ENCODE results near the gene OR4D10. TPM values are rescaled to one million over a fixed set of nuclear protein-coding genes. Genes with fewer than 3 reads are reported as not detected.
"Not testable (repeated sequence)": the region's sequence is repeated elsewhere in the genome, so short reads cannot be mapped to it uniquely, and the experiment has no call there.

Gene OR4D10
- total RNA-seq, 1 donor from 2014 or later, result not detected

DNA sequence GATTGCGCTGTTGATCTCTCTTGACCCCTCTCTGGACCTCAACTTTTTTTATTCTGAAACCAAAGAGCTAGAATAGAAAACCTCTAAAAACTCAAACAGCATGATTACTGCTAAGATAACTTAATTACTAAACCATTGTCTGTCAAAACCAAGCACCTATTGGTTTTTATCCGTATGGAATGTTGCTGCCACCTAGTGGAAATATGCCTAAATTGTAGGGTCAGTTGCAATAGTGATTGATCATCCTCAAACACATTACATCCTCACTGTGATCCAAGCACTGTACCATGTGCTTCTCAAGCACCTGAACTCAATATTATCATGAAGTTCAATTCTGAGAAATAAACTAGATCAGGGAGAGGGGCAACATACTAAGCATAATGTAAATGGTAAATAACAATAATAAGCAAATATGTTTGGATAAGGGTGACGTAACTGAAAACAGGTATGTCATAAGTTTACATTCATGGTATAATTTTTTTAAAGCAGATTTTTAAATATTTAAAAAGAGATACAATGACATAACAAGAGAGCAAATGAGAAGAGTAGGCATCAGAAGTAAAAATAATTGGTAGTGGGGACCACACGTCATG lies 43.1 kb upstream of the OR4D10 start:
- TF ChIP-seq POLR2A (IDR thresholded peaks at IDR 0.05), result no peak
- TF ChIP-seq, protein P1, sequence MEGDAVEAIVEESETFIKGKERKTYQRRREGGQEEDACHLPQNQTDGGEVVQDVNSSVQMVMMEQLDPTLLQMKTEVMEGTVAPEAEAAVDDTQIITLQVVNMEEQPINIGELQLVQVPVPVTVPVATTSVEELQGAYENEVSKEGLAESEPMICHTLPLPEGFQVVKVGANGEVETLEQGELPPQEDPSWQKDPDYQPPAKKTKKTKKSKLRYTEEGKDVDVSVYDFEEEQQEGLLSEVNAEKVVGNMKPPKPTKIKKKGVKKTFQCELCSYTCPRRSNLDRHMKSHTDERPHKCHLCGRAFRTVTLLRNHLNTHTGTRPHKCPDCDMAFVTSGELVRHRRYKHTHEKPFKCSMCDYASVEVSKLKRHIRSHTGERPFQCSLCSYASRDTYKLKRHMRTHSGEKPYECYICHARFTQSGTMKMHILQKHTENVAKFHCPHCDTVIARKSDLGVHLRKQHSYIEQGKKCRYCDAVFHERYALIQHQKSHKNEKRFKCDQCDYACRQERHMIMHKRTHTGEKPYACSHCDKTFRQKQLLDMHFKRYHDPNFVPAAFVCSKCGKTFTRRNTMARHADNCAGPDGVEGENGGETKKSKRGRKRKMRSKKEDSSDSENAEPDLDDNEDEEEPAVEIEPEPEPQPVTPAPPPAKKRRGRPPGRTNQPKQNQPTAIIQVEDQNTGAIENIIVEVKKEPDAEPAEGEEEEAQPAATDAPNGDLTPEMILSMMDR (IDR thresholded peaks at IDR 0.05), result peak in 2 of 3 experiments; percentile 4 to 30
- Histone ChIP-seq H3K4me1 (no peaks in the 10 kb centered on the region), H3K9me3 (no peaks in the 10 kb centered on the region), H3K27me3 (no peaks in the 10 kb centered on the region), H3K27ac (no peak overlapping the region), H3K36me3 (no peaks in the 10 kb centered on the region), H3K4me3 (no peak overlapping the region)
- intact Hi-C loops (cut with DNase I), result no loop called here
- DNase-seq (ENCODE audit: extremely low spot score in 2 of 2), result no peak

DNA sequence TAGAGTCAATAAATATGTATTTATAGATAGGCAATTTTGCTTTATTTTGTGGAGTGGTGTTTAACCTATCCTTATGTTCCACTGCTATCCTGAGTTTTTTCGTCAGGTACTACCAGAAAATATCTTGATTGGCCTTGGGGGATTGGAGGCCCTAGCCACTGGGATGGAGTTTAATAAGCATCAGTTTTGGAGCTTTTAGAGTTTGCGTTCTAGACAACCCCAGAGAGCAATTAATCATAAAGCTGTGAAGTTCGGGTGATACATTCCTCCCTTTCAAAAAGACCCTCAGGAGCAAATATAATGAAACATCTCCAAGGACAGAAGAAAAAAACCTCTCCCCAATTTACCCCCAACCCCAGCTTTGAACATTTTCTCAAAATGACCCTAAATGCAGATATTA lies 36.9 kb upstream of the OR4D10 start, which contains the start of gene OR5A1:
Gene OR5A1 (plus strand): TSS at position 301 of the 400 bp plus-strand sequence. CDS start 6,700 bp downstream, outside the sequence.
- Histone ChIP-seq H3K36me3 (no peaks in the 10 kb centered on the region), H3K4me3 (no peak within 1 kb of the TSS), H3K27ac (no peak within 1 kb of the TSS), H3K4me1 (no peaks in the 10 kb centered on the region), H3K27me3 (no peaks in the 10 kb centered on the region), H3K9me3 (no peaks in the 10 kb centered on the region)
- no peak for DNase-seq (ENCODE audit: extremely low spot score in 2 of 2)
- TF ChIP-seq POLR2AphosphoS5 (IDR thresholded peaks at IDR 0.05; ENCODE audit: insufficient read depth in 1 of 2, low read depth in 1 of 2), result no peak
- TF ChIP-seq, protein P1 (IDR thresholded peaks at IDR 0.05), result no peak
- no peak for TF ChIP-seq POLR2A (IDR thresholded peaks at IDR 0.05)
- intact Hi-C loops (cut with DNase I), result no loop called here

DNA sequence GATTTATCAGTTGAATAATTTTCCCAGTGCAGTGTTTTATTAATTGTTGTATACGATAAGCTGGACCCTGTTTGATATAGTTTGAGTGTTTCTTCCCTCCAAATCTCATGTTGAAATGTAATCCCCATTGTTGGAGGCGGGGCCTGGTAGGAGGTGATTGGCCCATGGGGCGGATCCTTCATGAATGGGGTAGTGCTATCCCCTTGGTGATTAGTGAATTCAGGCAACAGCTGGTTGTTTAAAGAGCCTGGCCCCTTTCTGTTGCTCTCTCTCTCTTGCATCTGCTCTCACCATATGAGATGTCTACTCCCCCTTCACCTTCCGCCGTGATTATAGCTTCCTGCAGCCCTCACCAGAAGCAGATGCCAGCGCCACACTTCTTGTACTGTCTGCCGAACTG lies 35.3 kb upstream of the OR4D10 start:
- TF ChIP-seq POLR2AphosphoS5 (IDR thresholded peaks at IDR 0.05; ENCODE audit: insufficient read depth in 1 of 2, low read depth in 1 of 2), result no peak
- no peak for TF ChIP-seq POLR2A (IDR thresholded peaks at IDR 0.05)
- TF ChIP-seq, protein P1 (IDR thresholded peaks at IDR 0.05), result no peak
- Histone ChIP-seq H3K27ac (no peak overlapping the region), H3K9me3 (no peaks in the 10 kb centered on the region), H3K4me1 (no peaks in the 10 kb centered on the region), H3K36me3 (no peaks in the 10 kb centered on the region), H3K27me3 (no peaks in the 10 kb centered on the region), H3K4me3 (no peak overlapping the region)
- no peak for DNase-seq (ENCODE audit: extremely low spot score in 2 of 2)
- intact Hi-C loops (cut with DNase I), result no loop called here

DNA sequence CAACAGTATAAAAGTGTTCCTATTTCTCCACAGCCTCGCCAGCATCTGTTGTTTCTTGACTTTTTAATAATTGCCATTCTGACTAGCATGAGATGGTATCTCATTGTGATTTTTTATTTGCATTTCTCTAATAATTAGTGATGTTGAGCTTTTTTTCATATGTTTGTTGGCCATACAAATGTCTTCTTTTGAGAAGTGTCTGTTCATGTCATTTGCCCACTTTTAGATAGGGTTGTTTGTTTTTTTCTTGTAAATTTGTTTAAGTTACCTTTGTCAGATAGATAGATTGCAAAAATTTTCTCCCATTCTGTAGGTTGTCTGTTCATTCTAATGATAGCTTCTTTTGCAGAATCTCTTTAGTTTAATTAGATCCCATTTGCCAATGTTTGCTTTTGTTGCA lies 27.5 kb upstream of the OR4D10 start:
- DNase-seq (ENCODE audit: extremely low spot score in 2 of 2); H3K4me1 ChIP-seq; intact Hi-C loops (cut with DNase I); H3K27me3 ChIP-seq; H3K9me3 ChIP-seq; H3K27ac ChIP-seq; H3K4me3 ChIP-seq; H3K36me3 ChIP-seq: not testable (repeated sequence)

DNA sequence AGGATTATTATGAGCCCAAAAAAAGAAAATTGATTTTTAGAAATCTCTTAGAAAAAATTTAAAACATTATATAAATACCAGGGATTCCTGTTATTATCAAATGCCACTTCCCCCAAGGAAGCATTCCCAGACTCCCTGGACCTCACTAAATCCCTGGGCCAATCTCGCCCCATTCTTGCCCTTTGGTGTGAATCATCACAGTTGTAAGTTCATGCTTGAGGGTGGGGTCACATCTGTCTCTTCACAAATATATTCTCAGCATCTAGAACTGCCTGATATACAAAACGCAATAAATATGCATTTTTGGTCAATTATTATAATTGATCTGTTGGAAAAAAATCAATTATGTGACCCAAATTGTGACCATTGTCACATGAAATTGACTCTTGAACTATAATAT lies 24.6 kb upstream of the OR4D10 start:
- Histone ChIP-seq H3K36me3 (no peaks in the 10 kb centered on the region), H3K4me3 (no peak overlapping the region), H3K27ac (no peak overlapping the region), H3K9me3 (no peaks in the 10 kb centered on the region), H3K4me1 (no peaks in the 10 kb centered on the region), H3K27me3 (no peaks in the 10 kb centered on the region)
- intact Hi-C loops (cut with DNase I), result no loop called here
- DNase-seq (ENCODE audit: extremely low spot score in 2 of 2), result no peak
- TF ChIP-seq POLR2AphosphoS5 (IDR thresholded peaks at IDR 0.05; ENCODE audit: insufficient read depth in 1 of 2, low read depth in 1 of 2) (no peak), POLR2A (IDR thresholded peaks at IDR 0.05) (no peak)

DNA sequence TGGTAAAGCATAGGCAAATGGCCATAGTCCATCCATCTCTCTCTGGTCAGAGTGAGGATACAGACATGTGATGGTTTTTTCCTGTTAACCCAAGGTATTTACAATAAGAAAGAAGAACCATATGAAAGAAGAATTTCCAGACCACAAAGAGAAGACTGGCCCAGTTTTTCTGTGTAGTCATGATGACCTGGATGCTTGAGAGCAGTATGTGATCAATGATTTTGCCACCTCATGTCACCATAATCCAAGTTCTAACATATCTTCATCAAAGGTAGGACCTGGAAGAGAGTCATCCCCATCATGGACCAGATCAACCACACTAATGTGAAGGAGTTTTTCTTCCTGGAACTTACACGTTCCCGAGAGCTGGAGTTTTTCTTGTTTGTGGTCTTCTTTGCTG lies 16.5 kb upstream of the OR4D10 start, which contains the start of gene OR4D6:
Gene OR4D6 (plus strand): TSS at position 301 of the 400 bp plus-strand sequence. CDS start 0 bp downstream, at position 301.
- Histone ChIP-seq H3K9me3 (no peaks in the 10 kb centered on the region), H3K36me3 (no peaks in the 10 kb centered on the region), H3K4me1 (no peaks in the 10 kb centered on the region), H3K27me3 (no peaks in the 10 kb centered on the region), H3K27ac (no peak within 1 kb of the TSS), H3K4me3 (no peak within 1 kb of the TSS)
- no peak for DNase-seq (ENCODE audit: extremely low spot score in 2 of 2)
- TF ChIP-seq POLR2A (IDR thresholded peaks at IDR 0.05) (no peak), POLR2AphosphoS5 (IDR thresholded peaks at IDR 0.05; ENCODE audit: insufficient read depth in 1 of 2, low read depth in 1 of 2) (no peak)
- TF ChIP-seq, protein P1 (IDR thresholded peaks at IDR 0.05), result no peak
- intact Hi-C loops (cut with DNase I), result no loop called here

Measured in vagina (tissue), 2 donors.